ENCODE measurements around the gene CCDC13.

DNA sequence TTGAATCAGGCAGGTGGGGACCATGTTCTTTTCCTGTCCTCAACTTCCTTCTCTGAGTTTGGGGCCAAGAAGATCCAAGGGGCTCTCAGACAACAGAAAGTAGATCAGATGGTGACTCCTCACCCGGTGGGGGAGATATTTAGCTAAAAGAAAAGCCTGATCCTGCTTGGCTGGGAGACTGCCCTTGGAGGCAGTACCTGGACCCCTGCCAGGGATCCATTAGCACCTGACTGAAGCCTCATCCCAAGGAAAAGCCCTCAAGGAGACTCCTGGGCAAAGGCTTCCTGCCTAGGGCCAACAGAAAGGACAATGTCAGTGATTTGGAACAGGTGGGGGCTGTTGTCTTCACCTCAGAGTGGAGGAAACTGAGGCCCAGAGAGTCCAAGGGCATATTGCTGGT, 37.0 kb downstream of the CCDC13 start:
- TF ChIP-seq, protein P1, sequence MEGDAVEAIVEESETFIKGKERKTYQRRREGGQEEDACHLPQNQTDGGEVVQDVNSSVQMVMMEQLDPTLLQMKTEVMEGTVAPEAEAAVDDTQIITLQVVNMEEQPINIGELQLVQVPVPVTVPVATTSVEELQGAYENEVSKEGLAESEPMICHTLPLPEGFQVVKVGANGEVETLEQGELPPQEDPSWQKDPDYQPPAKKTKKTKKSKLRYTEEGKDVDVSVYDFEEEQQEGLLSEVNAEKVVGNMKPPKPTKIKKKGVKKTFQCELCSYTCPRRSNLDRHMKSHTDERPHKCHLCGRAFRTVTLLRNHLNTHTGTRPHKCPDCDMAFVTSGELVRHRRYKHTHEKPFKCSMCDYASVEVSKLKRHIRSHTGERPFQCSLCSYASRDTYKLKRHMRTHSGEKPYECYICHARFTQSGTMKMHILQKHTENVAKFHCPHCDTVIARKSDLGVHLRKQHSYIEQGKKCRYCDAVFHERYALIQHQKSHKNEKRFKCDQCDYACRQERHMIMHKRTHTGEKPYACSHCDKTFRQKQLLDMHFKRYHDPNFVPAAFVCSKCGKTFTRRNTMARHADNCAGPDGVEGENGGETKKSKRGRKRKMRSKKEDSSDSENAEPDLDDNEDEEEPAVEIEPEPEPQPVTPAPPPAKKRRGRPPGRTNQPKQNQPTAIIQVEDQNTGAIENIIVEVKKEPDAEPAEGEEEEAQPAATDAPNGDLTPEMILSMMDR (IDR thresholded peaks at IDR 0.05; ENCODE audit: low read depth, low read length, poor library complexity, severe bottlenecking), result no peak
- no peak for TF ChIP-seq EZH2phosphoT487 (IDR thresholded peaks at IDR 0.05; ENCODE audit: borderline replicate concordance, low read length)

All from DOHH2 (cell line).